Natural killer cell (primary cell): ENCODE results near the gene CLEC18C. TPM values are rescaled to one million over a fixed set of nuclear protein-coding genes. Genes with fewer than 3 reads are reported as not detected.
"Not testable (repeated sequence)": the region's sequence is repeated elsewhere in the genome, so short reads cannot be mapped to it uniquely, and the experiment has no call there.

Experiments used
- ATAC-seq, 3 donors: fragments of 150-1000 bp in 2 of 3; fragments of 200-7000 bp in 1 of 3; cut with Tn5 transposase; 1 replicate in 1 of 3; 2 replicates in 2 of 3; pipeline ENCODE4 v1.10.0; 2021; ENCODE audit warnings: mild to moderate bottlenecking in 2 of 3, moderate library complexity in 2 of 3
- DNase-seq, 2 donors: peaks; one replicate each; pipeline versions ENCODE4 v3.0.0 to v3.0.0-alpha.2; 2013 to 2021; ENCODE audit warnings: mixed read lengths in 1 of 2
- H3K27ac ChIP-seq: one replicate; pipeline ENCODE4 v1.5.1; 2013; ENCODE audit warnings: mild to moderate bottlenecking, low read length
- H3K27me3 ChIP-seq: one replicate; pipeline ENCODE4 v1.6.1; 2013; ENCODE audit warnings: low read length; ENCODE audit not compliant: control insufficient read depth, insufficient read depth
- H3K36me3 ChIP-seq: one replicate; pipeline ENCODE4 v1.6.1; 2013; ENCODE audit warnings: low read length; ENCODE audit not compliant: control insufficient read depth, insufficient read depth
- H3K4me1 ChIP-seq: one replicate; pipeline ENCODE4 v1.6.1; 2013; ENCODE audit warnings: low read length; ENCODE audit not compliant: control insufficient read depth, insufficient read depth
- H3K4me3 ChIP-seq: one replicate; pipeline ENCODE4 v1.5.1; 2013; ENCODE audit warnings: low read length
- H3K9me3 ChIP-seq: one replicate; pipeline ENCODE4 v1.6.1; 2013; ENCODE audit warnings: low read length; ENCODE audit not compliant: control insufficient read depth, insufficient read depth
- H3K27ac Mint-ChIP-seq, 2 donors: one replicate each; pipeline ENCODE4 v1.8.0; 2022; ENCODE audit warnings: mild to moderate bottlenecking in 2 of 2, mixed read lengths in 2 of 2, moderate library complexity in 1 of 2
- H3K27me3 Mint-ChIP-seq, 2 donors: one replicate each; pipeline ENCODE4 v1.8.0; 2022; ENCODE audit warnings: low read depth in 2 of 2, mixed read lengths in 2 of 2
- H3K36me3 Mint-ChIP-seq: one replicate; pipeline ENCODE4 v1.8.0; 2022; ENCODE audit warnings: mixed read lengths
- H3K4me1 Mint-ChIP-seq, 2 donors: one replicate each; pipeline ENCODE4 v1.8.0; 2022; ENCODE audit warnings: mixed read lengths in 2 of 2
- H3K4me3 Mint-ChIP-seq: one replicate; pipeline ENCODE4 v1.8.0; 2022; ENCODE audit warnings: mild to moderate bottlenecking, moderate library complexity, mixed read lengths
- H3K9me3 Mint-ChIP-seq, 2 donors: one replicate each; pipeline ENCODE4 v1.8.0; 2022; ENCODE audit warnings: mixed read lengths in 2 of 2
- WGBS: methylation state at CpG from one replicate; pipeline ENCODE4 v1.1.7; 2013; ENCODE audit warnings: missing lambda C conversion rate; ENCODE audit not compliant: insufficient coverage; 5-methylcytosine and 5-hydroxymethylcytosine counted together
- intact Hi-C: fragments of 100-400 bp; cut with micrococcal nuclease; formaldehyde crosslinking; loops from one replicate; pipeline ENCODE4 v1.14.2; 2022
- total RNA-seq, 4 donors: library from RNA; stranded (reverse); fragments of 120-200 nt in 1 of 4; gene quantifications; one replicate each; pipeline versions ENCODE4 v1.2.3 to v1.2.4, GENCODE V29; 2013 to 2022

CLEC18C gene
- under 1 TPM; 0.29 to 0.88 (median 0.59) TPM for total RNA-seq
- 0.34 TPM for total RNA-seq (2013)

DNA sequence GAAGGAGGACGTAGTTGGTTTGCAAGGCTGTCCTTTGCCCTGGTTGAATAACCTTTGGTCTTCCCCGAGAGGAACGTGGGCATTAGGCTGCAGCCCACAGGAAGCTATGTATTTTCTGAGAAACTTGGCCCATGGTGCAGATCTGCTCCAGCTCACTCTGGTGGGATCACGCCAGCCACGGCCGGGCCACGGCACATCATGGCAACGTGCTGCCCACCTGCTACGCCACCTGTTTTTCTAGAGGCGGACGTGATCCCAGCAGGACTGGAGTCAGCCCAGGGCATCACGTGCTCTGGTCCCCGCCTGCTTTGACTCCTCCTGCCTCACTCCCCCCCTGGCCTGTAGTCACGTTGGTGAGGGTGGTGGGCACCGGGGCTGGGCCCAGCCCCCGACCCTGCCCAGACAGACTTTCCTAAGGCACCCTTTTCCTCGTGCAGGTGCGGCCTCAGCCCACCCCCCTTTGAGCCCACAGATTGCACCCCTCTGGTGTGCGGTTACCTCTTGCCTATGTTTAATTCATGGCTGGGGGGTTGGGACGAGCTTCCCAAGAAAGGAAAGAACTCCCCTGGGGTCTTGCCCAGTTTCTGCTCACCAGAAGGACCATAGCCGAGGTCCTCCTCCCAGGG lies at the start of gene CLEC18C:
TSS of gene CLEC18C (plus strand) at position 576 of the 626 bp plus-strand sequence. CDS start 492 bp downstream, outside the sequence.
- H3K4me1 ChIP-seq, H3K27ac ChIP-seq, H3K9me3 Mint-ChIP-seq, H3K27me3 Mint-ChIP-seq, H3K27ac Mint-ChIP-seq, H3K4me1 Mint-ChIP-seq, H3K36me3 Mint-ChIP-seq, H3K4me3 Mint-ChIP-seq, DNase-seq, H3K36me3 ChIP-seq, H3K27me3 ChIP-seq, H3K4me3 ChIP-seq, intact Hi-C loops, H3K9me3 ChIP-seq, ATAC-seq: not testable (repeated sequence)
- 88% methylated on average over 10 of the region's 21 CpGs for WGBS

- ATAC-seq, DNase-seq, H3K4me1 ChIP-seq, H3K27ac ChIP-seq, H3K27me3 Mint-ChIP-seq, intact Hi-C loops, H3K27me3 ChIP-seq, H3K9me3 ChIP-seq, H3K9me3 Mint-ChIP-seq, H3K4me3 ChIP-seq, H3K4me1 Mint-ChIP-seq, H3K27ac Mint-ChIP-seq, H3K4me3 Mint-ChIP-seq: not testable (repeated sequence)
- peaks cover 14% of the 10 kb centered on the region for H3K36me3 Mint-ChIP-seq
- H3K36me3 ChIP-seq: peaks cover 42% of the 10 kb centered on the region
- WGBS: 92% methylated on average over 14 of the region's 14 CpGs
Measured at GRCh38 chr16:70123822-70124221, 49.8 kb upstream of the CLEC18C start.

- H3K9me3 Mint-ChIP-seq, H3K9me3 ChIP-seq, ATAC-seq, H3K4me1 Mint-ChIP-seq, H3K4me1 ChIP-seq, intact Hi-C loops, H3K27me3 Mint-ChIP-seq, H3K27me3 ChIP-seq, H3K4me3 Mint-ChIP-seq, H3K4me3 ChIP-seq, H3K27ac Mint-ChIP-seq, DNase-seq, H3K27ac ChIP-seq: not testable (repeated sequence)
- peaks cover 22% of the 10 kb centered on the region for H3K36me3 Mint-ChIP-seq
- WGBS: 95% methylated on average over 11 of the region's 11 CpGs
- peaks cover 59% of the 10 kb centered on the region for H3K36me3 ChIP-seq
Measured at GRCh38 chr16:70126226-70126625, 47.4 kb upstream of the CLEC18C start.

- H3K36me3 Mint-ChIP-seq: peaks cover 19% of the 10 kb centered on the region
- H3K4me3 Mint-ChIP-seq, H3K9me3 ChIP-seq, intact Hi-C loops, H3K9me3 Mint-ChIP-seq, ATAC-seq, H3K4me1 ChIP-seq, H3K27me3 Mint-ChIP-seq, H3K27me3 ChIP-seq, H3K4me1 Mint-ChIP-seq, H3K27ac Mint-ChIP-seq, DNase-seq, H3K27ac ChIP-seq, H3K4me3 ChIP-seq: not testable (repeated sequence)
- H3K36me3 ChIP-seq: peaks cover 61% of the 10 kb centered on the region
- WGBS: 92% methylated on average over 4 of the region's 5 CpGs
Measured at GRCh38 chr16:70127706-70128105, 45.9 kb upstream of the CLEC18C start.

DNA sequence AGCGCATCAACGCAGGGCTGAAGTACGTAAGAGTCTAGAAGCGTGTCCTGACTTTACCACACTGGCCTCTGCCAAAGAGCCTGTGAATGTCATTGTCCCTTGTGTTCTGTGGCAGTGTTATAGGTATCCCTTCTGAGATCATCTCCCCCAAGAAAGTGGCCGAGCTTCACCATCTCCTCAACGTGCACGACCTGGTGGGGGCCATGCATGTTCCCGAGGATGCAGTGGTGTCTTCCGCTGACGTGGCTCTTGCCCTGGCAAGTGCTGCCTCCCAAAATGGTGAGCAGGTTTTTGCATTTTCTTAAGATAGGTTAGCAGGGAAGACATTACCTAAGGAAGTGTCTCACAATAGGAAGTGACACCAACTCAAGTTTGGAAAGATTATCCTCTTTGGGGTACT lies 44.7 kb upstream of the CLEC18C start:
- H3K4me3 Mint-ChIP-seq, H3K4me3 ChIP-seq, intact Hi-C loops, DNase-seq, H3K27me3 ChIP-seq, H3K4me1 ChIP-seq, H3K9me3 Mint-ChIP-seq, H3K27ac Mint-ChIP-seq, H3K27me3 Mint-ChIP-seq, H3K4me1 Mint-ChIP-seq, H3K9me3 ChIP-seq, H3K27ac ChIP-seq: not testable (repeated sequence)
- peak in 1 of 3 donors; percentile 3 for ATAC-seq
- peaks cover 19% of the 10 kb centered on the region for H3K36me3 Mint-ChIP-seq
- H3K36me3 ChIP-seq: peaks cover 60% of the 10 kb centered on the region
- 100% methylated on average over 4 of the region's 10 CpGs for WGBS

DNA sequence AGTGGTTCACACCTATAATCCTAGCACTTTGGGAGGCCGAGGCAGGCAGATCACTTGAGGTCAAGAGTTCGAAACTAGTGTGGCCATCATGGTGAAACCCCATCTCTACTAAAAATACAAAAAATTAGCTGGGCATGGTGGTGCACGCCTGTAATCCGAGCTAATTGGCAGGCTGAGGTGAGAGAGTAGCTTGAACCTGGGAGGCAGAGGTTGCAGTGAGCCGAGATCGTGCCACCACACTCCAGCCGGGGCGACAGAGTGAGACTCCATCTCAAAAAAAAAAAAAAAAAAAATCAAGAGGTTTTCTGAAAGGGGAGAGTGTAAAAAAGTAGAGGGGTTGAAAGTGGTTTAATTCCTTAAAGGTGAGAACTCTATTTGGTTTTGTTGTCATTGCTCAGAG lies 37.8 kb upstream of the CLEC18C start:
- DNase-seq, H3K4me3 ChIP-seq, H3K27ac ChIP-seq, H3K9me3 ChIP-seq, H3K27ac Mint-ChIP-seq, H3K4me3 Mint-ChIP-seq, H3K9me3 Mint-ChIP-seq, H3K4me1 Mint-ChIP-seq, H3K27me3 Mint-ChIP-seq, intact Hi-C loops, ATAC-seq, H3K4me1 ChIP-seq, H3K27me3 ChIP-seq: not testable (repeated sequence)
- WGBS: 87% methylated on average over 3 of the region's 8 CpGs
- H3K36me3 Mint-ChIP-seq: peaks cover 27% of the 10 kb centered on the region
- peaks cover 65% of the 10 kb centered on the region for H3K36me3 ChIP-seq

DNA sequence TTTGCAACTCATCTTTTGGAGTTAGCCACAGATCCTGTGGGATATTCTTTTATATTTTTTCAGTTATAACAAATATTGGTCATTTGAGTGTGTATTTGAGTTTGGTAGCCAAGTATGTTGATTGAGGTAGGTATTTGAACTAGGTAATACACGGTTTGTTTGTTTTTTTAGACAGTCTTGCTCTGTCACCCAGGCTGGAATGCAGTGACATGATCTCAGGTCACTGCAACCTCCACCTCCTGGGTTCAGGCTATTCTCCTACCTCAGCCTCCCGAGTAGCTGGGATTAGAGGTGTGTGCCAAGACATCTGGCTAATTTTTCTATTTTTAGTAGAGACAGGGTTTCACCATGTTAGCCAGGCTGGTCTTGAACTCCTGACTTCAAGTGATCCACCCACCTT lies 37.0 kb upstream of the CLEC18C start:
- H3K27ac Mint-ChIP-seq, H3K4me1 ChIP-seq, H3K27ac ChIP-seq, H3K27me3 ChIP-seq, H3K9me3 Mint-ChIP-seq, H3K4me1 Mint-ChIP-seq, ATAC-seq, H3K27me3 Mint-ChIP-seq, H3K9me3 ChIP-seq, intact Hi-C loops, H3K4me3 Mint-ChIP-seq, DNase-seq, H3K4me3 ChIP-seq: not testable (repeated sequence)
- 90% methylated on average over 2 of the region's 2 CpGs for WGBS
- H3K36me3 ChIP-seq: peaks cover 69% of the 10 kb centered on the region
- peaks cover 24% of the 10 kb centered on the region for H3K36me3 Mint-ChIP-seq

DNA sequence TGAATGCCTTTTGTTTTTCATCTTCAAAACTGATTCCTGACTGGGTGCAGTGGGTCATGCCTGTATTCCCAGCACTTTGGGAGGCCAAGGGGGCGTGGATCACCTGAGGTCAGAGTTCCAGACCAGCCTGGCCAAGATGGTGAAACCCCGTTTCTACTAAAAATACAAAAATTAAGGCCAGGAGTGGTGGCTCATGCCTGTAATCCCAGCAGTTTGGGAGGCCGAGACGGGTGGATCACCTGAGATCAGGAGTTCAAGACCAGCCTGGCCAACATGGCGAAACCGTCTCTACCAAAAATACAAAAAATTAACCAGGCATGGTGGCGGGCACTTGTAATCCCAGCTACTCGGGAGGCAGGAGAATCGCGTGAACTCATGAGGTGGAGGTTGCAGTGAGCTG lies 30.8 kb upstream of the CLEC18C start:
- intact Hi-C loops, H3K27ac ChIP-seq, H3K4me1 ChIP-seq, H3K4me1 Mint-ChIP-seq, H3K27me3 Mint-ChIP-seq, H3K27ac Mint-ChIP-seq, DNase-seq, ATAC-seq, H3K27me3 ChIP-seq, H3K4me3 ChIP-seq, H3K9me3 ChIP-seq, H3K4me3 Mint-ChIP-seq, H3K9me3 Mint-ChIP-seq: not testable (repeated sequence)
- 96% methylated on average over 4 of the region's 10 CpGs for WGBS
- peaks cover 23% of the 10 kb centered on the region for H3K36me3 Mint-ChIP-seq
- H3K36me3 ChIP-seq: peaks cover 52% of the 10 kb centered on the region
